ENCODE results near the gene CLRN2.
A peak's percentile ranks its signal among the peaks of the same experiment; 100 is the strongest.

Gene CLRN2, protein sequence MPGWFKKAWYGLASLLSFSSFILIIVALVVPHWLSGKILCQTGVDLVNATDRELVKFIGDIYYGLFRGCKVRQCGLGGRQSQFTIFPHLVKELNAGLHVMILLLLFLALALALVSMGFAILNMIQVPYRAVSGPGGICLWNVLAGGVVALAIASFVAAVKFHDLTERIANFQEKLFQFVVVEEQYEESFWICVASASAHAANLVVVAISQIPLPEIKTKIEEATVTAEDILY

DNA sequence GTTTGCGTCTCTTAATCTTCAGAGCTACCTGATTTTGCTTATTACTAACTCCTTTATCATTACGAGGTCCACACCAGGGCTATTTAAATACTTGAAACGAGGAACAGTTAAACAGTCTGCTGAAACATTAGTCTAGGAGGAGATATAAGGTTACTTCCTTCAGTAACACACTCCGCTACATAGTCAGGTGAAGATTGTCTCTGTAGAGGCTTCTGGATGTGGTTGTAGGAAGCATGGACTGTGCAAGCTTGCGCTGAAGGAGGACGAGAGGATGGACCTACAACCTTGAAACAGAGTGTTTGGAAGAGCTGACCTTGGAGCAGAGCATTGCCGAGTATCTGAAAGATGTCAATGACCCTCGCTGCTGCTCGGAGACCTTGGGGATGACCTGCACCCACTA lies at the start of gene CLRN2:
Gene CLRN2 (plus strand): TSS at position 301 of the 400 bp plus-strand sequence. CDS start 102 bp downstream, outside the sequence.
- no peak for DNase-seq

DNA sequence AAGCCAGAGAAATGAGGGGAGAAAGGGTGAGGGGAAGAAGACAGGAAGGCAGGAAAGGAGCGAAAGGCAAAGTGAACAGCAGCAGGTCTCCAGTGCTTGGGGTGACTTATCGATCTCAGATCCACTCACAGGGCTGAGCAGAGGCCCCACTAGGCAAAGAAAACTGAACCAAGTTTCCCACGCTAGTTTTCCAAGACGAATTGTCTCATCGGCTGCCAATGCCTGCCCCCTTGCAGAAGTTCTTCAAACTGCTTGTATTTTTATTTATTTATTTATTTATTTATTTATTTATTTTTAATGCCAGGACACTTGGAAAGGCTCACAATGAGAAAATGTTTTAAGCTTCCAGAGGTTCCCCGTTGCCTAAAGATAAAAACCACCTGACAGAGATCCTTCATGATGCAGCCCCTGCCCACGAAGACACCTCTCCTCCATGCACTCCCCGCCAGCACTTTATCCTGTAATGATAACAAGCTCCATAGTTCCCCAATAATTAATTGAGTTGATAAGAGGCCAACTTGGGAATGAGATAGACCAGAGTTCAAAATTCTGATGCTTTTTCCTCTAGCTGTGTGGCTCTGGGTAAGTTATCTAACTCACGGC lies 46.2 kb upstream of the CLRN2 start:
- peak; percentile 48 for DNase-seq

DNA sequence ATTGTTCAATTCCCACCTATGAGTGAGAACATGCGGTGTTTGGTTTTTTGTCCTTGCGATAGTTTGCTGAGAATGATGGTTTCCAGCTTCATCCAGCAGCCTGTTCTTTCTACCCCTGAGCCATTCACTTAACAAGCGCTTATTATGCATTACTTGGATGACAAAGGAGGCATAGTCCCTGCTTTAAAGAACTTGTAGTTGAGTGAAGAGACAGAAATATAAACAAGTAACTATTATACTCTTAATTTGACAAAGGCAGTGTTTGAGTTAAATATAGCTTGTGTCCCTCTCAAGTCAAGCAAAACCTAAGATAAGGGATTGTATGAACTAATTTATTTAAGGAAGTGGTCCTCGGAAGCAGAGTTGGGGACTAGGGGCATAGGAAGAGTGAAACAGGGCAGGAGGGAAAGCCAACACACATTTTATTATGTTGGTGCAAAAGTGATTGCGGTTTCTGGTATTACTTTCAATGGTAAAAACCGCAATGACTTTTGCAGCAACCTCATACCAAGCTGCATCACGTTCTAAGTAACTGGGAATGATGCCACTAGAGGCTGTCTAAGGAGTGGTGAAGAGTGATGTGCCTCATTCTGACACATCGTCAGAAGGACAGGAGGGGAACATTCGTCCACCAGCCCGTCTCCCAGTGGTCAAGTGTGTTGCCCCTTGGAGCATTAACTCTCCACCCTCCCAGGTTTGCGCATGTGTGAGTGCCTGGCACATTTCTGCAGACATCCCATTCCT lies 44.9 kb upstream of the CLRN2 start:
- DNase-seq = no peak

DNA sequence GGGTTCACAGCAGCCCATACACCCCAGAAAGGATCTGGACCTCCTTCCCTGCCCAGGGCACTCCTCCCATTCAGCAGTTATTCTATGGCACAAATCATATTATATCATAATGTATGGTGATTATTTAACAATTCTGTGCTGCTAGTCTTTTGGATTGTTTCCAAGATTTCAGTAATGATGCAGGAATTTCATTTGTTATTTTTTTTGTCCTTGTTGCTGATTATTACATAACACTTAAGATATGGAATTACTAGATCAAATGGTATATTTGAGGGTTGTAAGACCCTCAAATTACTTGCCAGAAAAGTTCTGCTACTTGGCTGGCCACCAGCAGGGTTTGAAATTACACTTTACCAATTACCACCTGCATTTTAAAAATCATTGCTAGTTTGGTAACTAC lies 39.5 kb upstream of the CLRN2 start:
- no peak for DNase-seq

DNA sequence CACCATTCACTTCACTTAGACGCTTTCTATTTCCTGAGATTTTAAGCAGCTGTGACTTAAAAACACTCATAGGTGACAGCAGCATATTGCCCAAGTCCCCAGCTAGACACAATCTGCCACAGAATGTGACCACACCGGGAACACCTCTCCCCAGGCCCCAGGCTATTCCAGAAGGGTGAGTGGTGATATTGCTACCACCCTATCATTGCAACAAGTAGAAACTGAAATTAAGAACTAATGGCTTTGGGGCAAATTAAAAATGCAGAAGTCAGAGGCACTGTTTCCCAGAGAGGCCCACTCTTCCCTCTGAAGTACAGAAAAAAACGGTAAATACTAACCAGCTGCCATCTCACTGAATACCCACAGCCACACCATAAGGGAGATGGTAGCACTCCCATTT lies 38.1 kb upstream of the CLRN2 start:
- no peak for DNase-seq

DNA sequence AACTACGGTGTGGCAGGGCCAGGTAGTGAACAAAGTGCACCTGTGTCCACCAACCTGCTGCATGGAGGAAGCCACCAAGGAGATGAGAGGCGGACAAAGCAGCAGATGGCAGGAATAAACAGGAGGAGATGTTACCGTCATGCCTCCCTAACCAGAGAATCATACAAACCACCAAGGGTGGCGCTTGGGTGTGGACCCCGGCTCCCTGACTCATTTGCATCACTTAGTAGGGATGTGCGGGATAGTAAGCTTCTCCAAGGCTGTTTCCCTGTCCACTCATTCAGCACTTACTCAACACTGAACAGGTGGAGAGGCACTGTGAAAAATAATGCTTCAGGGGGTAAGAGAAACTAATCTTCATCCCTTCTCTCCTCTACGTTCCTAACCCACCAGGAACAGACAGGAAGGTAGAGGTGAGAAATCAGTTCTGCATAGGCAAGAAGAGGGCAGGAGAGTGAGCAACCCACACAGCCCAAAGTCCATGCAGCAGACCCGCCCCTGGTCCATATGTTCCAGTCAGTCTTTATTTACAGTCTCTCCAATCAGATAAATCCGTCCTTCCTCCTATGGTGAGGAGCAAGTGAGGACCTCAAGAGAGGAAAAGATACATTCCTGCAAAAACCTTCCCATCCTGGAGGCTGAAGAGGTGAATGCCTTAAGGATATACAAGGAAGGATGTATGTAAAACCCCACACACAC lies 37.0 kb upstream of the CLRN2 start:
- no peak for DNase-seq

DNA sequence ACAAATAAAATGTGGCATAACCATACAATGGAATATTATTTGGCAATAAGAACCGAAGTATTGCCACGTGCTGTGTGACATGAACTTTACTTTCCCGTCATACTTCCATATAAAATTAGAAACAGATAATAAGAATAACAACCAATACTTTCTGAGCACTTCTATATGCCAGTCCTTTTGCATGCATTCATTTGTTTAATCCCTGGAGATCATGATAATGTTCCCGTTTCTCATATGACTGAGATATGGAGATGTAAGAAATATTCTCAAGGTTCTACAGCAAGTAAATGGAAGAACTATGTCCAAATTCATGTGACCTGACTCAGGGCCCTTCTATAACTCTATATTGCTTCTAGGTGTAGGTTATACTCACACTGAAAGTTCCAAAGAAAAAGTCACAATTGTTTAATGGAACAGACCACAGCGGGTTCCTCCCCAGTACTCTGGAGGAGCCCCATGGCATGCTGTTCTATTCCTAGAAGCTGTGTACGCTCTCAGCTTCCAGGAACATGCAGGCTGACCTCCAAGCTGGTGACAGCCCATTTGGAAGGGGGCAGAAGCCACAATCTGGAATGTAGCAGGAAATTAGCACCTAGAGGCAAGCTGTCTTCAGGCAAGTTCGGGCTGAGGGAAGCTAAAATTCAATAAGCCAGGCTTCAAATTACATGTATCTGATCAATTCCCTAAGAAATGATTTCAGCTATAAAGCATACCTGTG lies 34.6 kb upstream of the CLRN2 start:
- DNase-seq = no peak

DNA sequence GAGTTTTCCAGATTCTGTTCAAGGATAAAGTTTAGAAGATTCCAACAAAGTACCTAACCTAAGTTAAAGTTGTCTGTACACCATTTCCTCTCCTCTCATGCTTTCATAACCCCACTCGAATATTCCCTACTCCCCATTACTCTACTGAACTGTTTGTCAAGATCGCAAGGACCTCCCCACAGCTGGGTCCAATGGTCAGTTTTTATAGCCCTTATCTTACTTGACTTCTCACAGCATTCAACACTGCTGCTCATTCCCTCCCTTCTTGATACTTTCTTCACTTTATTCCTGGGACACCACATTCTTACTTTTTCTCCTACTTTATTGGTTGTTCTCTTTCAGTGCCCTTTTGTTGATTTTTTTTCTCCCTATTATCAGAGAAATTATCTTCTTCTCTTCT lies 34.0 kb upstream of the CLRN2 start:
- DNase-seq = no peak

DNA sequence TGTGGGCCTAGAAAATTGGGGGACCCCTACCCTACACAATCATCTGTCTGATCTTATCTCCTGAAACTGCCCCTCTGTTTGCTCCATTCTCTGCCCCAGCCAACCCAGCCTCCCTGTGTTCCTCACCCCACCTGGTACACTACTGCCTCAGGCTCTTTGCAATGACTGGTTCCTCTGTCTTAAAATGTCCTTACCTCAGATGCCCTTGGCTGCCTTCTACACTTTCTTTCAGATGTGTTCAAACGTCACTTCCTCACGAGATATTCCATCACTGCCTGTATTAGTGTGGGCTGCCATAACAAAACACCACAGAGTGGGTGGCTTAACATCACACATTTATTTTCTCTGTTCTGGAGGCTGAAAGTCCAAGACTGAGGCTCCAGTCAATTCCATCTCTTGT lies 32.2 kb upstream of the CLRN2 start:
- no peak for DNase-seq

DNA sequence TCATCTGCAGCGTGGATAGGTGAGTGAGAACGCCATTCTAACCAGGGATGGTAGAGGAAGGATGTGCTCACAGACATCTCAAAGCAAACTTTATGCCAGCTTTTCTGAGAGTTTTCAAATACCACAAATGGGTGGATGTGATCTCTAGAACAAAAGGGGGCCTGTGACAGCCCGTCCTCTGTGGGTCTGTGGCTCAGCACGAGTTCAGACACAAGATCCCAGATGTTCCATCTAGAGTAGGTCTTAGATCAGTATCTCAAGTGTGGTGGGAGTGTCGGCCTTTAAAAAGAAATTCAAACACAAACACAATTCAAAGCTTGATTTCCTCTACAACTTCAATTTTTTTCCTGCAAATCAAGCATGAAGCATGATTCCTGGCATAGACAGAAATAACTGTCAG lies 25.8 kb upstream of the CLRN2 start:
- DNase-seq = no peak

DNA sequence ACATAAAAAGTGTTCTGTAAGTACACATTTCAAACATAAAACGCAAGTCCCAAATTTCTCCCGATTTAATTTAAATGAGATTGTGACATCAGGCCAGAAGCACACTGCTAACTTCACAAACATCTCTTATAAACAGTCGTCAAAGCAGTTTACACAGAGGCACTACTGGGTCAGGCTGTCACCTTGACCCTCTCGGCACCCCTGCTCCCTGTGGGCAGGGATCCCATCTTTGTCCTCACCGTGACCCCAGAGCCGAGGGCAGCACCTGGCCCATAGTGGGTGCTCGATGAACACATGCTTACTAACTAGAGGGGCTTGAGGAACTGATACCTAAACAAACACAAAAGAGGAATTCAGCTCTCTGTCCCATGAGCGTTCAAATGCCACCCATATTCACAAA lies 25.2 kb upstream of the CLRN2 start:
- no peak for DNase-seq

DNA sequence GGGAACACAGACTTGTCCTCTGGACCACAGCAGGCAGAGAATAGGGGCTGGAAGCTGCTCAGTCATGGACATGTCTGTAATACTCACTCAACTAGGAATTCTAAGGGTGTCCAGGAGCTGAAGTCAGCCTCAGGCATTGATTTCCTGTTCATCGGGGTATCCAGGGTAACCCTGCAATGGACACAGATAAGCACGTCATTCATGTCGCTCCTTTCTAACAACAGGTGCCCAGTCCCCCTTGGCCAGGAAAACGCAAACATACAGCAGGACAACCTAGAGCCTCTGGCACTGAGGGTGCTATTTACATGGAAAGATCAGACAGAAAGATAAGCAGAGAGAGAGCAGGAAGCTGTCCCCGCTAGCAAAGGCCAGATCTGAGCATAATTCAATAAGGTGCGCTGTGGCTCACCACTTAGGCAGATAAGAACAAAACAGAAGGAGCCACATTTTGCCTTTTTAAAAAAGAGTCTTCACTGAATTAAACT lies 24.3 kb upstream of the CLRN2 start:
- DNase-seq = no peak

DNA sequence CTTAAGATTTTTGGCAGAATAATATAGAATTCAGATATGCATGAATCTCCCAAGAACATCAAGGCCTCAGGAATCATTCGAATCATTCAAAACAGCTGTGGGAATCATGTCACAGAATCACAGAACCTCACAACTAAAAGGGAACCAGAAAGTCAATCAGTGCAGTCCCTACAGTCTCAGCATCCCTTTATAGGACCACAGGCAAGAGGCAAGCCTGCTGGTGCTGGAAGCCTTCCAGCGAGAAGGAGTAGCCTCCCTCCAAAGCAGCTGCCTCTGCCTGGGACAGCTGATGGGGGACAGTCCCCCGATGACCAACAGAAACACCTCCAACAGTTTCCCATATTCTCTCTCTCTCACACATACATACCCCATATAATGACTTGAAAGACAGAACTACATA lies 23.8 kb upstream of the CLRN2 start:
- no peak for DNase-seq

DNA sequence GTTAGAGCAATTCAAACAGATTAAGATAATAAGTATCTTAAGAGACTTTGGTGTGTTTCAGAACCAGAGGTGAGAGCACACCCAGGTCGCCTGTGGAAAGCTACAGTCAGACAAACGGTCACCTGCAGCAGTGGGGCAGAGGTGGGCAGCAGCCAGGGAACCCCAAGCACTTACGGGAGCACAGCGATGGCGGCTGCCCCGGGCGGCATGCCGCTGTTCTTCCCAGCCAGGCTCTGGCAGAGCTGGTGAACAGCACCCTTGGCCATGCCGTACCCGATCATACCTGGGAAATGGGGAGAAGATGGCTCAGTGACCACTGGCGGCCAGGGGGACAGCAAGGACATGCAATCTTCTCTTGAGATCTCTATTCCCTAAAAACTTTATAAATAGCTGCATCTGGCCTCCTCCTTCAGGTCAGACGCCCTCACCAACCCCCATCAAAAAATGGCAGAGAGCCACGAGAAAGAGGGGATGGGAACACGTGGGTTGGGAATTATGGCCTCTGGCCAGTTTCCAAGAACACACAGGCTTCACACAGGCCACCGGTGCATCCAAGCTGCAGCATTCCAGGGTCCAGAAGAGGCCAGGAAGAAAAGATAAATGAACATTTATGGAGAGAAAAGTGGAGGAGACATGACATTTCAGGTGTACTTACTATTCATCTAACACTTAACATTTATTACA lies 22.8 kb upstream of the CLRN2 start:
- no peak for DNase-seq

DNA sequence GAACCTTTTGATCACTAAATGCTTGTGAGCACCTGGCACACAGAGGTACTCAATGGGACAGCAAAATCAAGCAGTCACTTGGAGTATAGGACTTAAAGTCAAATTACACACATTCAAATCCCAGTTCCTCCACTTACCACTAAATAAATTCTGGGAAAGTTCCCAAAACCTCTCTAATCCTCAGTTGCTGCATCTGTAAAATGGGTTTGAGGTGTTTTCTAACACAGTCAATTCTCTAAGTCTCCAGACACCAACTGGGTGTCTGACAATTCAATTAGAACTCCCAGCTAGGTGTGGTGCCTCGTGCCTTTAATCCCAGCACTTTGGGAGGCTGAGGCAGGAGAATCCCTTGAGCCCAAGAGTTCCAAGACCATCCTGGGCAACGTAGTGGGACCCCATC lies 22.1 kb upstream of the CLRN2 start:
- no peak for DNase-seq

DNA sequence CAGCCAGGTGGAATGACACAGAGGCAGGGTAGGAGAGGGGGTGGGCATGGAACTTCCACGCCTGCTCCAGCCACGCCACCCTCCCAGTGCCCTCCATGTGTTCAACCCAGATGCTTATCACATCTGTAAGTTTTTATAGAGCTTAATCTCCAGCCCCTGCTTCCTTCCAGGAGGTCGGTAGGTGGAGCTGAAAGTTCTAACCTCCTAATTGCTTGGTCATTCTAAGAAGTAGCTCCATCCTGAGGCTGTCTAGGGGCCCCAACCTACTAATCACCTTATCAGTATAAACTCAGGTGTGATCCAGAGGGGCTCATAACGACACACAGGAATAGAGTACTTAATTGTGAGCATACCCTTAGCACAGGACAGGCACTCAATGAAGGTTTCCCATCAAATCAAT lies 21.3 kb upstream of the CLRN2 start:
- no peak for DNase-seq

DNA sequence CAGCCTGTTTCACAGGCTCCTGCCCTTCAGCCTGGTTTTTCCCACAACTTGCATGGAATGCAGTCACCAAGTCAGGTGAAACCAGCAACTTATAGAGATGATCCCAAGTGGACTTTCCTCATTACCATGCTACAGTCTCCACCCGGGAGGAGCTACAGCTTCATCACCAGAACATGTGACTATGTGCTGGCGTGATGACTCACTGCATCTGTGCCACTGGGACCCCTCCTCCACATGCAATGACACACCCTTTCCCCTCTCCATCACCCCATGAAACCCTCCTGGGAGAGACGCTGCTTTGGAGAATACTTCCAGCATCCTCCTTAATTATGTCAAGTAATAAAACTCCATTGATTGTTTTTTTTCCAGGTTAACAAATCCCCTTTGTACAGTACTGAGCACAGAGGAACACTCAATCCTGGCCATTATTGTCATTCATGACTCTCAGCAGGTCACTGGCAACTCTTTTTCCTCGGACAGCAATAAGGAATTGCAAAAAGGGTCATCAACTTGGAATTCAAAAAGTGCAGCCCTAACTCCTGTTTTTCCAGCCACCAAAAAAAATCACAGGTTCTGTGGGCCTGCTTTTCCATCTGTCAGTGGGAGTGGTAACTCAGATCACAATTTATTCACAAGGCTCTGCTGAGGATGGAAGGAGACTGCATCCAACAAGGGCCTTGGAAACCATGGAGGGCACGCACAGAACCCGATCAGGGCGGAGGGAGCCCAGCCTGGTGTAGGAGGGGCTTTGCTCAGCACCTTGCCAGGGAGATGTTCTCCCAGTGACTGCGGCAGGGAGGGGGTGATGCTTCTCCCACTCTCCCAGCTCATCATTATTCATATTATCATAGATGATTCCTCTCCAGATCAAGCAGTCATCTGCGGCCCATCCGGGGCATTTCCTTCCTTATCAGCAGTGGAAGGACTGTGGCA lies 20.4 kb upstream of the CLRN2 start:
- no peak for DNase-seq

DNA sequence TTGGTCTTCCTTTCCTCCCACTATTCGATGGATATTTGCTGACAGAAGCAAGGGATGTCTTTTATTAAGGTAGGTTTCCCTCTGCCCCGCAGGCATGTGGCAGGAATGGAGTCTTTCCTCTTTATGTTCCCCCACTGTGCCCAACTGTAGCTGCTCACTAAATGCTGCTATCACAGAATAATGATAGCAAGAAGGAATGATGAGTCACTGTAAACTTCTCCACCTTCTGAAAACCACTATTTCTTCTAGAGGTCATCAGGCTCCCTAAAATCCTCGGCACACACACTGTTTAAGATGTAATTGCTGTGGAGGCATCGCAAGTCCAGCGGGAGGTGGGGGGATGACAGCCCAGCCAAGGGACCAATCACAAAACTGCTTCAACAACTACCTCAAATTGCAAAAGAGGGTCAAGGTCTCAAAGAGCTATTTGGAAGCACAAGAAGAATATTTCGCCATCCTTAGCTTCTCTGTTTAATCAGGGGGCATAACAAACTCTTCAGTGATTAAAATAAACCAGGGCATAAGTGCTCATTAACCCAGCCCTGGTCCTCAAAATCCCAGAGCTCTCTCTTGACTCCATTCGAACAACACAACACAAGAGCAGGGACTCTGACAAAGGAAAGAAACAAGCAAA lies 17.0 kb upstream of the CLRN2 start:
- DNase-seq = no peak

DNA sequence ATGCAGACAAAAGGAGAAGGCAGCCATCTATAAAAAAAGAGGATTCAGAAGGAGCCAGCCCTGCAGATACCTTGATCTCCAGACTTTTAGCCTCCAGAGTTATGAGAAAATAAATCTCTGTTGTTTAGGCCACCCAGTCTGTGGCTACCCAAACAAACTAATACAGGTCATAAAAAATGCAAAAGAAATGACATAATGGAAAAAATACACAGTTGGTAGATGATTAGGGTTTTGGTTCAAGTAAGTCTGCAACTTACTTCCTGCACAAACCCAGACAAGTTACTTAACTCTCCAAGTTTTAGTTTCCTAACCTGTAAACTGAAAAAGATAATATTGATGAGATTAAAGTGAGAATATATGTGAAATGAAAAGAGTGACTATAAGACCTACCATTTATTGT lies 14.4 kb upstream of the CLRN2 start:
- no peak for DNase-seq

DNA sequence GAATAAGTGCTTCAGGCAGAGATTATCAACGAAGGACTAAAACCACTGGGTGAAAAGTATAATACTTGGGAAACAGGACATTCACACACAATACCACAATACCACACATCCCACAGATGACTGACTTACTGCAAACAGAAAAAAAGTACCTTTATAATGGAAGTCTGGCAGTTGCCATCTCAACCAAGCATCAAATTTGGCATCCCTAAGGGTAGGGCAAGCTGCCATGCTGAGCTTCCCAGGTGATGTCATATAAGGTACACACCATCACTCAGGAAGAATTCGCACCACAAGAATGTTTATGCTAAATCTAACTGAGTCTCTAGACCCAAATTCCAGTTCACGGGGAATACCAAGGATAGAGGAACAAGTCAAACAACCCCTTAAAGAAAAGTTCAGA lies 12.2 kb upstream of the CLRN2 start:
- DNase-seq = no peak

DNA sequence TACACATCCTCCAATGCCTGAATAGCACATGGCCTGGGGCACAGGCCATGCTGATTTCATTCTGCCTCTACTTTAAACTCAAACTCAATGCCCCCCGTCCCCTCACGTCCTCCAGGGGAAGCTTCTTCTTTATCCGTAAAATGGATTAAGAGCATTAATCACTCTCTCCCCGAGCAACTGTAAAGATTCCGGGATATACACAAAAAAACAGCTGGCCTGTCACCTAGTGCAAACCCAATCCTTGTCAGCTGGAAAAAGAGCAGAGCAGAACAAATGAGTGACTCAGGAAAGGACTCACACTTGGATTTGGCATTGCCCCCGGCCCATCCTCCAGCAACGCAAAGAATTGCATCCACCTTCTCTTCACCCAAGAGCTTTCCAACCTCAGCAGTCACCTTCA lies 10.9 kb upstream of the CLRN2 start:
- no peak for DNase-seq
